Activated T-helper 2 cell treated with anti-CD3 and anti-CD28 coated beads, Interferon-gamma antibody, Interleukin-2, Interleukin-4, amounts not matched to agents 10 μg/mL and 5 μg/mL and 100 μg/mL, durations not matched to agents 14 hours and 24 hours and 36 hours (primary cell): ENCODE measurements around the gene MT4. TPM values are rescaled to one million over a fixed set of nuclear protein-coding genes. Genes with fewer than 3 reads are reported as not detected.

ENCODE experiments used
- total RNA-seq: library from RNA; stranded (reverse); gene quantifications from 2 replicates; pipeline ENCODE4 v1.2.3, GENCODE V29; 2022

MT4 gene
- total RNA-seq, 1 donor from 2014 or later, result not detected

Other genes starting within 250 kb of the MT4 start
- 58.8 and 59.8 TPM in 2 replicates for gene AMFR, start 139.5 kb upstream of the MT4 start, total RNA-seq
- gene NUDT21, start 113.7 kb upstream of the MT4 start, total RNA-seq, result 307 and 313 TPM in 2 replicates
- gene OGFOD1, start 113.5 kb upstream of the MT4 start, total RNA-seq, result 78.0 and 79.7 TPM in 2 replicates
- 11.3 and 18.0 TPM in 2 replicates for gene BBS2, start 45.0 kb upstream of the MT4 start, total RNA-seq
- 7.5 and 7.9 TPM in 2 replicates for gene MT3, start 24.5 kb downstream of the MT4 start, total RNA-seq
- 827 and 878 TPM in 2 replicates for gene MT2A, start 43.5 kb downstream of the MT4 start, total RNA-seq
- gene MT1E, start 60.7 kb downstream of the MT4 start, total RNA-seq, result 181 and 184 TPM in 2 replicates
- not detected in 2 replicates for gene MT1M, start 67.6 kb downstream of the MT4 start, total RNA-seq
- 7.6 and 8.3 TPM in 2 replicates for gene MT1A, start 73.6 kb downstream of the MT4 start, total RNA-seq
- not detected in 2 replicates for gene MT1B, start 86.8 kb downstream of the MT4 start, total RNA-seq
- gene MT1F, start 92.9 kb downstream of the MT4 start, total RNA-seq, result 6.4 and 8.0 TPM in 2 replicates
- gene MT1G, start 103.0 kb downstream of the MT4 start, total RNA-seq, result 21.1 and 24.5 TPM in 2 replicates
- gene MT1H, start 104.7 kb downstream of the MT4 start, total RNA-seq, result not detected in 2 replicates
- 58.2 and 62.3 TPM in 2 replicates for gene MT1X, start 117.4 kb downstream of the MT4 start, total RNA-seq
- 145 and 149 TPM in 2 replicates for gene NUP93, start 165.1 kb downstream of the MT4 start, total RNA-seq